Trophoblast cell (in vitro differentiated cells and primary cell): ENCODE data around the gene FPR3.

Experiments
- DNase-seq, 2 donors: peaks; one replicate each; pipeline ENCODE4 v3.0.0-alpha.2; 2016
- H2AFZ ChIP-seq: 2 replicates; pipeline ENCODE4 v1.6.1; 2013; ENCODE audit warnings: low read length, moderate library complexity, mild to moderate bottlenecking; ENCODE audit not compliant: insufficient read depth, poor library complexity
- H2AK5ac ChIP-seq: 2 replicates; pipeline ENCODE4 v1.6.1; 2013; ENCODE audit warnings: mild to moderate bottlenecking, low read length
- H2BK120ac ChIP-seq: 2 replicates; pipeline ENCODE4 v1.6.1; 2013; ENCODE audit warnings: low read length, mild to moderate bottlenecking, moderate library complexity; ENCODE audit not compliant: insufficient read depth, poor library complexity
- H2BK12ac ChIP-seq: 2 replicates; pipeline ENCODE4 v1.6.1; 2013; ENCODE audit warnings: mild to moderate bottlenecking, low read length, moderate library complexity
- H2BK5ac ChIP-seq: 2 replicates; pipeline ENCODE4 v1.6.1; 2013; ENCODE audit warnings: low read length, low read depth, moderate library complexity, mild to moderate bottlenecking; ENCODE audit not compliant: poor library complexity
- H3K14ac ChIP-seq: 2 replicates; pipeline ENCODE4 v1.6.1; 2013; ENCODE audit warnings: mild to moderate bottlenecking, low read length
- H3K18ac ChIP-seq: 2 replicates; pipeline ENCODE4 v1.6.1; 2013; ENCODE audit warnings: mild to moderate bottlenecking, low read length
- H3K23ac ChIP-seq: 2 replicates; pipeline ENCODE4 v1.6.1; 2013; ENCODE audit warnings: low read length
- H3K27ac ChIP-seq: 2 replicates; pipeline ENCODE4 v1.5.1; 2013; ENCODE audit warnings: low read depth, mild to moderate bottlenecking, inconsistent platforms, low read length, moderate library complexity
- H3K27me3 ChIP-seq: 2 replicates; pipeline ENCODE4 v1.6.1; 2013; ENCODE audit warnings: inconsistent platforms, mild to moderate bottlenecking, low read length, moderate library complexity; ENCODE audit not compliant: insufficient read depth
- H3K36me3 ChIP-seq, 2 experiments: 1 replicate in 1 of 2; 2 replicates in 1 of 2; pipeline ENCODE4 v1.6.1; 2013; ENCODE audit warnings: low read length in 2 of 2, mild to moderate bottlenecking in 2 of 2, moderate library complexity in 1 of 2; ENCODE audit not compliant: insufficient read depth in 2 of 2, control insufficient read depth in 1 of 2
- H3K4ac ChIP-seq: 2 replicates; pipeline ENCODE4 v1.6.1; 2013; ENCODE audit warnings: low read depth, mild to moderate bottlenecking, low read length, moderate library complexity
- H3K4me1 ChIP-seq, 2 experiments: 1 replicate in 1 of 2; 2 replicates in 1 of 2; pipeline ENCODE4 v1.6.1; 2013; ENCODE audit warnings: low read length in 2 of 2, mild to moderate bottlenecking in 2 of 2, moderate library complexity in 1 of 2; ENCODE audit not compliant: insufficient read depth in 2 of 2, control insufficient read depth in 1 of 2
- H3K4me2 ChIP-seq: 2 replicates; pipeline ENCODE4 v1.6.1; 2013; ENCODE audit warnings: inconsistent platforms, mild to moderate bottlenecking, low read length, moderate library complexity
- H3K4me3 ChIP-seq: 2 replicates; pipeline ENCODE4 v1.5.1; 2013; ENCODE audit warnings: mild to moderate bottlenecking, low read depth, low read length, inconsistent platforms
- H3K79me1 ChIP-seq: one replicate; pipeline ENCODE4 v1.6.1; 2013; ENCODE audit warnings: low read length
- H3K79me2 ChIP-seq: 2 replicates; pipeline ENCODE4 v1.6.1; 2013; ENCODE audit warnings: low read length, mild to moderate bottlenecking; ENCODE audit not compliant: control insufficient read depth, insufficient read depth, poor library complexity
- H3K9ac ChIP-seq: 2 replicates; pipeline ENCODE4 v1.6.1; 2013; ENCODE audit warnings: mild to moderate bottlenecking, low read length
- H3K9me3 ChIP-seq: 2 replicates; pipeline ENCODE4 v1.6.1; 2013; ENCODE audit warnings: low read depth, mild to moderate bottlenecking, control low read depth, inconsistent platforms, low read length; ENCODE audit not compliant: insufficient read depth
- H4K12ac ChIP-seq: 2 replicates; pipeline ENCODE4 v1.6.1; 2013; ENCODE audit warnings: low read depth, mild to moderate bottlenecking, low read length, moderate library complexity
- H4K8ac ChIP-seq: 2 replicates; pipeline ENCODE4 v1.6.1; 2013; ENCODE audit warnings: low read depth, mild to moderate bottlenecking, low read length, moderate library complexity
- H4K91ac ChIP-seq: one replicate; pipeline ENCODE4 v1.6.1; 2013; ENCODE audit warnings: low read depth, mild to moderate bottlenecking, low read length, moderate library complexity
- WGBS: extraction: QIAGEN DNeasy Blood & Tissue Kit; methylation state at CpG from one replicate; pipeline ENCODE4 v1.1.7; 2013; ENCODE audit warnings: missing lambda C conversion rate; ENCODE audit not compliant: insufficient read length, insufficient coverage; ENCODE audit errors: extremely low coverage; 5-methylcytosine and 5-hydroxymethylcytosine counted together

Gene FPR3

DNA sequence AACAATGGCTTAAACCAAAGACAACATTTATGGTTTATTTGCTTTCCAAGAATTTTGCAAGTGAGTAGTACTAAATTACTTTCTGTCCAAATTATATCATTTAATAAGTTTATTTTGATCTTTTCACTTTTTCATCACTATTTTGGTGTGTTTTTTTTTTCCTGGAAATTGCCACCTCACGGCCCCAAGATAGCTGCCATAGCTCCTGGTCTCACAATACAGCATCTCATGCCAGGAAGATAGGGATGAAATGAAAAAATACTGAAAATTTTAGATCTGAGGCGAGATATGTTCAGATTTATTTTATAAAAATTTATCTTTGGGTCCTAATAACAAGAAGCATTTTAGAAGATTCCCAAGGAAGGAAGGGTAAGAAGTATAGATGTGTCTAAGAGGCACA lies 6.9 kb upstream of the FPR3 start:
- WGBS = no CpG with 5 or more reads among the region's 2 CpGs
- no peaks in the 10 kb centered on the region for H3K79me2 ChIP-seq
- H4K91ac ChIP-seq = no peak overlapping the region
- no peak overlapping the region for H3K14ac ChIP-seq
- H4K12ac ChIP-seq = no peak overlapping the region
- H3K4me1 ChIP-seq = peaks cover 6 to 9% of the 10 kb centered on the region in 2 experiments
- peaks cover 6% of the 10 kb centered on the region for H3K79me1 ChIP-seq
- no peak overlapping the region for H4K8ac ChIP-seq
- H2AFZ ChIP-seq = no peak overlapping the region
- no peaks in the 10 kb centered on the region for H3K9me3 ChIP-seq
- no peak overlapping the region for H2BK5ac ChIP-seq
- no peak overlapping the region for H3K9ac ChIP-seq
- DNase-seq = no peak
- H3K27me3 ChIP-seq = no peaks in the 10 kb centered on the region
- no peak overlapping the region for H3K27ac ChIP-seq
- H3K18ac ChIP-seq = no peak overlapping the region
- no peak overlapping the region for H2BK120ac ChIP-seq
- no peak overlapping the region for H3K23ac ChIP-seq
- no peak overlapping the region for H3K4me3 ChIP-seq
- no peak overlapping the region for H2BK12ac ChIP-seq
- H3K36me3 ChIP-seq = no peaks in the 10 kb centered on the region
- H3K4ac ChIP-seq = no peak overlapping the region
- no peak overlapping the region for H3K4me2 ChIP-seq
- no peak overlapping the region for H2AK5ac ChIP-seq

DNA sequence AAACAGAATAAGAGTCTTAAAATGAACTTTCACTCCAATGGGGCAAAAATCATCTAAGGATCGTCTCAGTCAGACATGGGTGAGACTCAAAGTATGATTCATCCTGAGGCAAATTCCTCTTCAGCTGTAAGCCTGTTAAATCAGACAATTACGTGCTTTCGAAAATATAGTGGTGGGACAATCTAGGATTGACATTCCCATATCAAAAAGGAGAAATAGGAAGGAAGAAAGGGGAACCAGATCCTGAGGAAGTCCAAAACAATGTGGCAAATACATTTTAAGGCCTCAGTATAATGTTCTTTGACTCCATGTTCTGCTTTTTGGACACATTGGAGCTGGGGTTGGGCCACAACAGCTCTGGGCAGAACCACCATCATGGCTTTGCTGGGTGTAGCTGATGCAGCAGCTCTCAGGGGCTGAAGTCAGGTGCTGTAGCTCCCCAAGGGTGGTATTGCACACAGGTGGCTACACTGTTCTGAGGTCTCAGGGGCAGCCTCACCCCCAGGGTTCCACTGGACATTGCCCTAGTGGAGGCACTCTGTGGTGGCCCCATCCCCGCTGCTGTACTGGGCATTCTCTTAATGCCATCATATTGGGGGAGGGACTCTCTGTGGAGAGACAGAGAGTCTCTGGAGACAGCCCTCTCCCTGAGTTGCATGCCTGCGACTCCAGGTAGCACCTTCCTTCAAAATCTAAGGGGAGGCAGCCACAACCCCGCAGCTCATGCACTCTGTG lies 5.7 kb upstream of the FPR3 start:
- Histone ChIP-seq H3K79me1 (peaks cover 6% of the 10 kb centered on the region), H3K18ac (no peak overlapping the region), H3K9me3 (no peaks in the 10 kb centered on the region), H3K14ac (no peak overlapping the region), H3K4me3 (no peak overlapping the region), H3K27me3 (no peaks in the 10 kb centered on the region), H2AFZ (no peak overlapping the region), H3K23ac (no peak overlapping the region), H2BK120ac (peak overlapping the region; percentile 62), H3K27ac (no peak overlapping the region), H2BK12ac (peak overlapping the region; percentile 67), H4K8ac (no peak overlapping the region), H4K91ac (peak overlapping the region; percentile 80), H3K4me1 (peaks cover 6 to 9% of the 10 kb centered on the region in 2 experiments), H3K36me3 (no peaks in the 10 kb centered on the region), H3K79me2 (no peaks in the 10 kb centered on the region), H2BK5ac (peak overlapping the region; percentile 7), H4K12ac (no peak overlapping the region), H3K4ac (no peak overlapping the region), H2AK5ac (no peak overlapping the region), H3K9ac (no peak overlapping the region), H3K4me2 (no peak overlapping the region)
- WGBS = no CpG with 5 or more reads among the region's 6 CpGs
- peak in 1 of 2 donors; percentile 94 for DNase-seq

DNA sequence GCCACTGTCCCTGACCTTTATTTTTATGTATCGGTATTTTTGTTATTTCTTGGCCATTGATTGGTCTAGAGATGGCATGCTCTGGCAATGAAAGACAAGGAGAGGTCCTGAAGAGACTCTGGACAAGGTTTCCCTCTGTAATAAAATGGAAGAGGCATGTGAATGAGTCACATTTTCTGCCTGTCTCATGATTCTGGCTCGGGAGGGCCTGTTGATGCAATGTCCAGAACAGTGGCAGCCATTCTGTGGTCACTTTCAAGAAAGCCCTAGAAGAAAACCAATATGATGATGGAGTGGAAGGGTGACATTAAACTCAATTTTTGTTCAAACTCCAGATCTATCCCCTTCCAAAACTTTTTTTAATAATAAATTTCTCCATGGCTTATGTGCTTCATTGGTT lies 2.0 kb upstream of the FPR3 start:
- Histone ChIP-seq H3K23ac (no peak overlapping the region), H3K9me3 (no peaks in the 10 kb centered on the region)

DNA sequence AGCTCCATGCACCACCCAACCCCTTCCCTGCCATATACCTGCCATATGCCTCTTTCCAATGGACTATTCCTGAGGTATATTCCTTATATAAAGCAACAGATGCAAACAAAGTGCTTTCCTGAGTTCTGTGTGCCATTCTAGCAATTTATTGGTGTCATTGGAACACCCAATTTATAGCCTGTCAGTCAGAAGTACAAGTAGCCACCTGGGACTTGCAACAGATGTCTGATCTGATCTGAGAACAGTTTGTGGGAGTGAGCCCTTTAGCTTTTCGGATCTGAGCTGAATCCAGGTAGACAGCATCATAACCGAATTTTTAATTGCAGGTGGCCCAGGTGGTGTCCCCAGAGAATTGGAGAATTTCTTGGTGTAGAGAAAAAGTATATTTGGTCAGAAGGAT lies 963 bp upstream of the FPR3 start:
- no peak overlapping the region for H3K27ac ChIP-seq
- peaks cover 2% of the 10 kb centered on the region for H3K79me1 ChIP-seq
- no peak overlapping the region for H4K8ac ChIP-seq
- H3K9me3 ChIP-seq = no peaks in the 10 kb centered on the region
- H3K23ac ChIP-seq = no peak overlapping the region
- WGBS = no CpG with 5 or more reads among the region's 2 CpGs
- peaks cover 0 to 4% of the 10 kb centered on the region in 2 experiments for H3K4me1 ChIP-seq
- no peaks in the 10 kb centered on the region for H3K27me3 ChIP-seq
- DNase-seq = no peak
- H2BK5ac ChIP-seq = no peak overlapping the region
- H2BK12ac ChIP-seq = no peak overlapping the region
- no peak overlapping the region for H4K12ac ChIP-seq
- no peak overlapping the region for H3K9ac ChIP-seq
- no peak overlapping the region for H3K18ac ChIP-seq
- H3K4ac ChIP-seq = no peak overlapping the region
- H4K91ac ChIP-seq = no peak overlapping the region
- no peak overlapping the region for H3K14ac ChIP-seq
- no peaks in the 10 kb centered on the region for H3K79me2 ChIP-seq
- H2AFZ ChIP-seq = no peak overlapping the region
- no peak overlapping the region for H3K4me3 ChIP-seq
- no peak overlapping the region for H2AK5ac ChIP-seq
- no peak overlapping the region for H2BK120ac ChIP-seq
- no peak overlapping the region for H3K4me2 ChIP-seq
- H3K36me3 ChIP-seq = no peaks in the 10 kb centered on the region

More for the DNA sequence above, 2.0 kb upstream of the FPR3 start:
- no CpG with 5 or more reads among the region's 2 CpGs for WGBS
- Histone ChIP-seq H2AFZ (no peak overlapping the region), H4K91ac (no peak overlapping the region), H3K36me3 (no peaks in the 10 kb centered on the region), H2BK120ac (no peak overlapping the region), H3K18ac (no peak overlapping the region), H3K4ac (no peak overlapping the region), H3K9ac (no peak overlapping the region), H3K79me2 (no peaks in the 10 kb centered on the region), H4K8ac (no peak overlapping the region), H3K27me3 (no peaks in the 10 kb centered on the region), H3K4me1 (peaks cover 0 to 2% of the 10 kb centered on the region in 2 experiments), H3K27ac (no peak overlapping the region), H4K12ac (no peak overlapping the region), H3K14ac (no peak overlapping the region), H2BK12ac (no peak overlapping the region), H3K4me3 (no peak overlapping the region), H3K79me1 (peaks cover 2% of the 10 kb centered on the region), H2AK5ac (no peak overlapping the region), H2BK5ac (no peak overlapping the region), H3K4me2 (no peak overlapping the region)
- peak in 1 of 2 donors; percentile 64 for DNase-seq
